HG02588 (cell line): ENCODE results near the gene EP300.
"Not testable (repeated sequence)": the region's sequence is repeated elsewhere in the genome, so short reads cannot be mapped to it uniquely, and the experiment has no call there.

Experiments
- ATAC-seq: cut with Tn5 transposase; IDR thresholded peaks from one replicate; pipeline ENCODE4 v1.9.1; 2021; ENCODE audit warnings: mild to moderate bottlenecking, moderate library complexity; ENCODE audit not compliant: unreplicated experiment

The EP300 gene

DNA sequence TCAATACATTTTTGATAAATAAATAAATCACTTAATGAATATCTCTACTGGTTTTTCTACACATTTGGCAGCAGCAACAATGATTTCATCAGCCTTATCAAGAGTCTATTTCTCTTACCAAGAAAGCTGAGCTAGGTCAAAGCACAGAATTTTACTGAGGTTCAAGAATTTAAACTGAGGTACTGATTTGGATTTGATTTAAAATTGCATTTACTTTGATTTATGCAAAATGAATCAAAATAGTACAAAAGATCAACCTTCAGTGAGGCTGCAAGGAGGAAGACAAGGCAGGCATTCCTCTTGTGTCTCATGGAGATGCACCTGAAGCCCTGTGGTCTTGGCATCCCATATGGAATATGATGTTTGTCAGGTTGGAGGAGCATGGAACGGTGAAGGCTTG is 15.5 kb upstream of the EP300 start:
- ATAC-seq: no peak

DNA sequence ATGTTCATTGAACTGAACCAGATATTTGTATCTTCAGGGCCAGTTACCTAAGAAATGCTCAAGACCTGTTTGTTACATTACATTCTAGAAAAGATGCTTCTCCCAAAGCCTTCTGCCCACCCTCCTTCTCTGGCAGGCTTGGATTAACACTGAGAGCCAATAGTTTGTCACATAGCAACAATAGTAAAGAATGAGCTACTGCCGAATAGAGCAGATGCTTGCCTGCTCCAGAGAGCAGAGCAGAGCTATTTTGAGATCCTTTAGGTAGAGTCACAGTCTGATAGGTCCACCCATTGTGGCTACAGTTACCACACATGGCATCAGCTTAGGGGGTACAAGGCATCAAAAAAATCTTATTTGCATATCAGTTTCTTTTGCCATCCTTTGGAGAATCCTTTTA is 13.5 kb upstream of the EP300 start:
- ATAC-seq: no peak

DNA sequence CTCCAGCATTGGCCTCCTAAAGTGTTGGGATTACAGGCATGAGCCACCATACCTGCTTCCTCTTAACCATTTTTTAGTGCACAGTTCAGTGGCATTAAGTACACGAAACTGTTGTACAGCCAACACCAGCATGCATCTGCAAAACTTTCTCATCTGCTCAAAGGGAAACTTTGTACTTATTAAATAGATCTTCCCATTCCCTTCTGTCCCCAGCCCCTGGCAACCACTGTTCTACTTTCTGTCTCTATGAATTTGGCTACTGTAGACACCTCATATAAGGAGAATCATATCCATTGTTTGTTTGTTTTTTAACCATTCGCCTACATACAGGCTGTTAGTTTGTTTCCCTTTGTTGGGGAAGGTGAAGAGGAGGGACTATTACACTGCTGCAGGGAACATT is 6.5 kb upstream of the EP300 start:
- no peak for ATAC-seq

DNA sequence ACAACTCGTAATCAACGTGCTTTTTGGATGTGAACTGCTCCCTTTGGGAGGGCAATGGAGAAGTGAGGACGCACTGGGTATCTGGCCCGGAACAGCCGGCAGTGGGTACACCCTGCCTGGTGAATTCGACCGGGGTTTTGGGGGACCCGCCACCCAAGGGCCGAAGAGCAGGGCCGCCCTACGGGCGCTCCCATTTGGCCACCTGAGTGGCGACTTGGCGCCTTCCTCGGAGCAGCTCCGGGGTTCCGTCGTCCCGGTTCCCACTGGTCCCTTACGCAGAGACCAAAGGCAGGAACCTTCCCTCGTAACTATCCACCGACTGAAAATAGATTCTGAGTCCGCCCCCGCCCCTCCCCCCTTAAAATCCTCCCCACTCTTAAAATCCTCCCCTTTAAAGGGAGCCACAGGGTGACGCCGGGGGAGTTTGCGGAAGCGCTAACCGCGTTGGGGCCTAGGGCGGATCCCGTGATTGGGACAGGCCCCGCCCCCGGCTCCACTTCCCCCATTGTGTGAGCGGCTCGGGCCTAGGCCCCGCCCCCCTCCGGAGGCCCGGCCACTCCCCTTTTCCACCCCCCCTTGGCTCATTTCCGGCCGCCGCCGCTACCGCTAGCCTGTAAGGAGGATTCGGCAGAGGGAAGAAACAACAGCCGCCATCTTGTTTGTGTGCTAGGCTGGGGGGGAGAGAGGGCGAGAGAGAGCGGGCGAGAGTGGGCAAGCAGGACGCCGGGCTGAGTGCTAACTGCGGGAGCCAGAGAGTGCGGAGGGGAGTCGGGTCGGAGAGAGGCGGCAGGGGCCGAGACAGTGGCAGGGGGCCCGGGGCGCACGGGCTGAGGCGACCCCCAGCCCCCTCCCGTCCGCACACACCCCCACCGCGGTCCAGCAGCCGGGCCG is 1.0 kb upstream of the EP300 start:
- ATAC-seq: peak; percentile 62

DNA sequence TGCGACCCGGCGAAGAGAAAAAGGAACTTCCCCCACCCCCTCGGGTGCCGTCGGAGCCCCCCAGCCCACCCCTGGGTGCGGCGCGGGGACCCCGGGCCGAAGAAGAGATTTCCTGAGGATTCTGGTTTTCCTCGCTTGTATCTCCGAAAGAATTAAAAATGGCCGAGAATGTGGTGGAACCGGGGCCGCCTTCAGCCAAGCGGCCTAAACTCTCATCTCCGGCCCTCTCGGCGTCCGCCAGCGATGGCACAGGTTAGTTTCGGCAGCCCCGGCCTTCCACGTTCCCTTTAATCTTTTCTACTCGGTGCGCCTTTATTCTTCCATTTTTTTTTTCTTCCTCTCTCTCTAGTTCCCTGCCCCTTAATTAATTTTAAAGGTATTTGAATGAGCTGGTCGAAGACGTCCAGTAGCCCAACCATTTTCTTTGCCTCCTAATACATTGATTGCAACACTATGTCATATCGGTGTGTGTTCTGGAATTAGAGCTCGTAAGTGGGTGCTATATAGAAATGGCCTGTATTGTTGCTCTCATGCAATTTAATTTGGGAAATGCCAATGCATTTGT is 537 bp downstream of the EP300 start:
- no peak for ATAC-seq

DNA sequence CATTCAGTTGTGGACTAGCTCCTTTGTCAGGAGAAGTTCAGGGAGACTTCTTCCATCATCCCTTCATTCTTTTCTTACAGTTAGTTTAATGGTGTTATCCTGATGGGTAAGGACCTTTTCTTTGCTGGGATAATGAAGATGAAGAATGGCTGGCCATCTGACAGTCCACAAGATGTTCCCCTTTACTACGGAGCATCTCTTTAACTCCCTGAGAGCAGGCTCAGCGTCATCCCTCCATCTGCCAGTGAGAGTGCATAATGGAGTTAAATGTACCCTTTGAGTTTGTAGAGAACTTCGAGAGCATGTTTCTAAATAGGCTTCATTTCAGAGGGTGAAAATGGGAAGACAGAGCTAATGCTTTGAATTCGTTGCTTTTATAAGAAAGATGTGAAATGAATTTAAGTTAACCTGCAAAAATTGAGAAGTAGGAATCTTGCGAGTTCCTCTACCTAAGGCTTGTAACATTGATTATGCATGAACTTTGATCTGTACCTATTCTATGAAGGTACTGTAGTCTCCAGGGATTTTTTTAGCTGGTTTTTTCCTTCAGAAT is 1.7 kb downstream of the EP300 start:
- no peak for ATAC-seq

DNA sequence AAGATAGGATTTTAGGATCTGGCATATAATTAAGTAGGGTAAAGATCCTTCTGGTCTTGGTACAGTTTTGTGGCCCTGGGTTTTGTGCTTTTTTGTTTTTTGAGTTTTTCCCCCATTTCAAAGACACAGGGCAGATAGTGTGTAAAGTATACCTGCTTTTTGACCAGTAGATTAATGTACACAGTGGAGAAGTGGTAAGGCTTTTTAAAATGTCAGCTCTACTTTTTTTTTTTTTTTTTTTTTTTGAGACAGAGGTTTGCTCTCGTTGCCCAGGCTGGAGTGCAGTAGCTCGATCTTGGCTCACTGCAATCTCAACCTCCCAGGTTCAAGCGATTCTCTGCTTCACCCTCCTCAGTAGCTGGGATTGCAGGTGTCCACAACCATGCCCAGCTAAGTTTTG is 4.0 kb downstream of the EP300 start:
- ATAC-seq: no peak

DNA sequence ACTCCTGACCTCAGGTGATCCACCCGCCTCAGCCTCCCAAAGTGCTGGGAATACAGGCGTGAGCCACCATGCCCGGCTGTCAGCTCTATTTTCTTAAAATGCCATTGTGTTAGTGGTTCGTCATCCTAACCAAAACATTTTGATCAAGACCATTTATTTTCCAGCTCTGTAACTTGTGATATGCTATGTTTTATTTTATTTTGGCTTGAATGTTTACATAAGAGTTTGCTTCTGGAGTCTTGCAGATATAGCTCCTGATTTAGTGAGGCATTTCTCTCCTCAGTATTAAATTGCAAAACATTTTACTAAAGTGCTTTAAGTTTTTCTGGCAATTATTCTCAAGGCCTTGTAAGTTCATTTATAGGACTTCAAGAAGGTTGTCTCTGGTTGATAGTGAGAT is 4.4 kb downstream of the EP300 start:
- ATAC-seq: no peak

DNA sequence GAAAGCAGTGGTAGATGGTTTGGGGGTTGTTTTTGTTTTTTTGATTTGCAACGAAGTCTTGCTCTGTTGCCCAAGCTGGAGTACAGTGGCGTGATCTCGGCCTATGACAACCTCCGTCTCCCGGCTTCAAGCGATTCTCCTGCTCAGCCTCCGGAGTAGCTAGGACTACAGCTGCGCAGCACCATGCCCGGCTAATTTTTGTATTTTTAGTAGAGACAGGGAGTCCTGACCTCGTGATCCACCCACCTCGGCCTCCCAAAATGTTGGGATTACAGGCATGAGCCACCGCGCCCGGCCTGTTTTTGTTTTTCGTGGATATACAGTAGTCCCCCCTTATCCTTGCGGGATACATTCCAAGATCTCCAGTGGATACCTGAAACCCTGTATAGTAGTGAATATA is 6.6 kb downstream of the EP300 start:
- ATAC-seq: no peak

DNA sequence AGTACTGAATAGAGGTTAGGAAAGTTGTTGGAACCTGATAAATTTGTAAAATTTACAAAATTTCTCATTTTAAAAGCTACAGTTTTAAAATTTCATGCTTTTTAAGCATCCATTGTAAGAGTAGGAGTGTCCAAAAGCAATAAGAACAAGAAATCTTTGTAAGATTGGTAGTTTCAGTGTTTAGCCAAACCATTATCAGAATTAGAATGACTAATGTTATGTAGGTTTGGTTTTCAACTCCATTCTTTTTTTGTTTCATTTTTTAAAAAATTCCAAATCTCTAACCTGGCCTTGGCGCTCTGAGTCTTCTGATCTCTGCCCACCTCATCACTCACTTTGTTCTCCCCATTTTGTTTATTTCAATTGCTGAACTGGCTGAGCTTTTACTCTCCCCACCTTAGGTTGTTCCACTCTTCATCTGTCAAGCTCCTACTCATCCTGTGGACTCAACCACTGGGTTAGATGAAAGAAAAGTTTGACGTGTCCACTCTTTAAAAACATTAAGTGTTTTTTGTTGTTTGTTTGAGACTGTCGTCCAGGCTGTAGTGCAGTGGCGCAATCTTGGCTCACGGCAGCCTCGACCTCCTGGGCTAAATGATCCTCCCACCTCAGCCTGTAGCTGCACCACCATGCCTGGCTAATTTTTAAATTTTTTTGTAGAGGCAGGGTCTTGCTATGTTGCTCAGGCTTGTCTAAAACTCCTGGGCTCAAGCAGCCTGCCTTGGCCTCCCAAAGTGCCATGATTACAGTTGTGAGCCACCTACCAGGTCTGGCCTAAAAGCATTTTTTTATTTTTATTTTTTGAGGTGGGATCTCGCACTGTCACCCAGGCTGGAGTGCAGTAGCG is 14.0 kb downstream of the EP300 start:
- ATAC-seq: no peak

DNA sequence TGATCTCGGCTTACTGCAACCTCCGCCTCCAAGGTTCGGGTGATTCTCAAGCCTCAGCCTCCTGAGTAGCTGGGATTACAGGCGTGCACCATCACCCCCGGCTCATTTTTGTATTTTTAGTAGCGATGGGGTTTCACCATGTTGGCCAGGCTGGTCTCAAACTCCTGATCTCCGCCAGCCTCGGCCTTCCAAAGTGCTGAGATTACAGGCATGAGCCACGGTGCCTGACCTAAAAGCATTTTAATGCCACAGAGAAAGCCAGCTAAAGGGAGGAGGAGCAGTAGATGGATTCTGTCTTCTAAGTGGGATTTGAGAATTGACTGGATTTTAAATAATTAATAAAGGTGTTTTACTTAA is 14.6 kb downstream of the EP300 start:
- ATAC-seq: not testable (repeated sequence)

DNA sequence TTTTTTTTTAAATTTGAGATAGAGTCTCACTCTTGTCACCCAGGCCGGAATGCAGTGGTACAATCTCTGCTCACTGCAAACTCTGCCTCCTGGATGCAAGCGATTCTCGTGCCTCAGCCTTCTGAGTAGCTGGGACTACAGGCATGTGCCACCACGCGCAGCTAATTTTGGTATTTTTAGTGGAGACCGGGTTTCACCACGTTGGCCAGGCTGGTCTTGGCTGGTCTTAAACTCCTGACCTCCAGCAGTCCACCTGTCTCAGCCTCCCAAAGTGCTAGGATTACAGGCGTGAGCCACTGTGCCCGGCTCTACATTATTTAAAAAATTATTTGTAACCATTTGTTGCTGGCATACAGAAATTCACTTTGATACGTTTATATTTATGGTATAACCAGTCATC is 18.6 kb downstream of the EP300 start:
- ATAC-seq: no peak

DNA sequence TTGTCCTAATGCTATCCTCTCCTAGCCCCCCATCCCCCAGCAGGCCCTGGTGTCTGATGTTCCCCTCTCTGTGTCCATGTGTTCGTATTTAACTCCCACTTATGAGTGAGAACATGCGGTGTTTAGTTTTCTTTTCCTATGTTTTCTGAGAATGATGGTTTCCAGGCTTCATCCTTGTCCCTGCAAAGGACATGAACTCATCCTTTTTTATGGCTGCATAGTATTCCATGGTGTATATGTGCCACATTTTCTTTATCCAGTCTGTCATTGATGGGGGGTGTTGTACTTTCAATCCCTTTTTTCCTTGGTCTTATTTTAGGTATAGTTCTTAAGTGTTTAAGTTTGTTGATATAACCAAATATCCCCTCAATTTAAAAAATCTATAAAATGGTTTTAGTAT is 23.9 kb downstream of the EP300 start:
- ATAC-seq: no peak

DNA sequence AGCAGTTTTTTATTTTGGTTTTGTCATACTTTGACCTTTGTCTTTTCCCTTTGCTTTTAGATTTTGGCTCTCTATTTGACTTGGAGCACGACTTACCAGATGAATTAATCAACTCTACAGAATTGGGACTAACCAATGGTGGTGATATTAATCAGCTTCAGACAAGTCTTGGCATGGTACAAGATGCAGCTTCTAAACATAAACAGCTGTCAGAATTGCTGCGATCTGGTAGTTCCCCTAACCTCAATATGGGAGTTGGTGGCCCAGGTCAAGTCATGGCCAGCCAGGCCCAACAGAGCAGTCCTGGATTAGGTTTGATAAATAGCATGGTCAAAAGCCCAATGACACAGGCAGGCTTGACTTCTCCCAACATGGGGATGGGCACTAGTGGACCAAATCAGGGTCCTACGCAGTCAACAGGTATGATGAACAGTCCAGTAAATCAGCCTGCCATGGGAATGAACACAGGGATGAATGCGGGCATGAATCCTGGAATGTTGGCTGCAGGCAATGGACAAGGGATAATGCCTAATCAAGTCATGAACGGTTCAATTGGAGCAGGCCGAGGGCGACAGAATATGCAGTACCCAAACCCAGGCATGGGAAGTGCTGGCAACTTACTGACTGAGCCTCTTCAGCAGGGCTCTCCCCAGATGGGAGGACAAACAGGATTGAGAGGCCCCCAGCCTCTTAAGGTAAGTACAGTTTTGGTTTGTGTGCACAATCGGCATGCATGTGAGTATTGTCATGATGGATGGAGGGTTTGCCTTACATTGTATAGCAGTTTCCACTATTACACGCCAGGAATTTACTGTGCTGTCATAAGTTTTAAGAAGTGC is 25.0 kb downstream of the EP300 start:
- ATAC-seq: no peak

DNA sequence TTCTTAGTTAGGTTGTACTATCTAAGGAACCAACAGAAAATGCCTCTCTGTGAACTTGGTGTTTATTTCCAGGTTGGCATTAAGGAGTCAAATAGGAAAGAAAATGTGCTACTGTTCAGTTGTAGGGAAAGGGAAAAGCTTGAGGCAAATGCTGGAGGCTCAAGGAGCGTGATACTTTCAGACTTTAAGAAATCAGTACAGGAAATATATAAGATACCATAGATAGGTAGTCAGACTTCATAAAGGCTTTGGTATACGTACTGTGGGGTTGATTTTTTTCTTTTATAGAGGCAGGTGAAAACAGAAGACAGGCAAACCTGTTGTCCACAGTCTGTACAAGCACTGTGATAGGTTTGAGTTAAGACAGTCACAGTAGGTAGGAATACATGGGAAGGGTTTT is 30.8 kb downstream of the EP300 start:
- no peak for ATAC-seq

DNA sequence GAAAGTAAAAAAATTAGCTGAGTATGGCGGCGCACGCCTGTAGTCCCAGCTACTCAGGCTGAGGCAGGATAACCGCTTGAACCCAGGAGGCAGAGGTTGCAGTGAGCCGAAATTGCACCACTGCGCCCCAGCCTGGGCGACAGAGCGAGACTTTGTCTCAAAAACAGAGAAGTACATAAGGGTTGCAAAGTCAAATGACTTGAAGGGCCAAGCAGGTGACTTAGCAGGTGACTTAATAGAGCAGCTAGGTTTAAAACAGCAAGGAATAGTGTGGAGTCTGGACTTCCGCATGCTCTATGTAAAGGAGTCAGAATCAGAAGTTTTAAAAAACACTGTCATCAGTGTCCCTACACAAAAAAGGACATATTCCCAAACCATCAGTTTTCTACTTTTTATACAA is 31.7 kb downstream of the EP300 start:
- ATAC-seq: no peak

DNA sequence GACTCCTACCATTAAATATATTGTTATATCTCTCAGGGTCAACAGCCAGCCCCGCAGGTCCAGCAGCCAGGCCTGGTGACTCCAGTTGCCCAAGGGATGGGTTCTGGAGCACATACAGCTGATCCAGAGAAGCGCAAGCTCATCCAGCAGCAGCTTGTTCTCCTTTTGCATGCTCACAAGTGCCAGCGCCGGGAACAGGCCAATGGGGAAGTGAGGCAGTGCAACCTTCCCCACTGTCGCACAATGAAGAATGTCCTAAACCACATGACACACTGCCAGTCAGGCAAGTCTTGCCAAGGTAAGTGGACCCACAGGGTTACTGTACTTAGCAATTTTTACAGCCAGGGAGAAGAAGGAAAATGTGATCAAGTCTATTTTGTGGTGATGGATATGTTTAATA is 35.1 kb downstream of the EP300 start:
- ATAC-seq: no peak

DNA sequence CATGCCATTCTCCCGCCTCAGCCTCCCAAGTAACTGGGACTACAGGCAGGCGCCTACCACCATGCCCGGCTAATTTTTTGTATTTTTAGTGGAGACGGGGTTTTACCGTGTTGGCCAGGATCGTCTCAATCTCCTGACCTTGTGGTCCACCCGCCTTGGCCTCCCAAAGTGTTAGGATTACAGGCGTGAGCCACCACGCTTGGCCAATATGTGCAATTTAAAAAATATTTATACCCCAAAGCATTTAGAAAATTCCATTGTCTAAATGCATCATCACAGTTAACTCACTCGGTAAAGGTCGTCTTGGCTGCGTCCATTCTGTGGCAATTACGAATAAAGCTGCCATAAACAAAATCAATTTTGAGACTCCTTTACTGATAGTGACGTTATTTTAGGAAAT is 36.2 kb downstream of the EP300 start:
- ATAC-seq: no peak

DNA sequence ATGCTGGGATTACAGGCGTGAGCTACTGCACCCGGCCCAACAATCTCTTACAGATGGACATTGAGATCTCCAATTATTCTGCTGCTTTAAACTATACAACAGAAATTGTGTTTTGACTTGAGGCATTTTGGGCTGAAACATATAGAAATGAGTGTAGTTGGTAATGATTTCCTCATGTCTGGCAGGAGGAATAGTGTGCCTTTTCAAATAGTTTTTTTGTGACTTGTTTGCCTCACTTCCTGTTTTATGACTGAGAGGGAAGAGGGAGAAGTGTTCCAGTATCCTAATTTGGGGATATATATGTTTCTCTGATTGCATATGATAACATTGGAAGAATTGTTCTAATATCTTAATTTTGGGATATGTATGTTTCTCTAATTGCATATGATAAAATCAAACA is 40.2 kb downstream of the EP300 start:
- no peak for ATAC-seq

DNA sequence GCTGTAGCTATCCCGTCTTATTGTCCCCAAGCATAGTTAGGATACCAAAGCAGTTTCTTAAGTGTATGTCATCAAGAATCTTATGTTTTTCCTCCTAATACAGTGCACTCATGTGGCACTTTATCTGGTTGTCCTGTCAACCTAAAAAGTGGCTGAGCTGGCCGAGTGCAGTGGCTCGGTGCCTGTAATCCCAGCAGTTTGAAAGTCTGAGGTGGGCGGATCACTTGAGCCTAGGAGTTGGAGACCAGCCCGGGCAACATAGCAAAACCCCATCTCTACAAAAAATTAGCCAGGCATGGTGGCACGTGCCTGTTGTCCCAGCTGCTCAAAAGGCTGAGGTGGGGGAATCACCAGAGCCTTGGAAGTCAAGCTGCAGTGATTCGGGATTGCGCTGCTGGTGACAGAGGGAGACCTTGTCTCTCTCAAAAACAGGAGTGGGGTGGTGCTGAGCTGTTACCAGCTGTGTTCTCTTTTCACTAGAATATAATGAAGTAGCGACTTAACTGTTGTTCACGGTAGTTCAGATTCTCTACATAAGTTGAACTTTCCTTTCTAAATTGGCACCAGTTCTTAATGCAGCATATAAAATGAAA is 48.1 kb downstream of the EP300 start:
- ATAC-seq: no peak
